ENCODE data around the gene VWA5B2.

VWA5B2 gene

DNA sequence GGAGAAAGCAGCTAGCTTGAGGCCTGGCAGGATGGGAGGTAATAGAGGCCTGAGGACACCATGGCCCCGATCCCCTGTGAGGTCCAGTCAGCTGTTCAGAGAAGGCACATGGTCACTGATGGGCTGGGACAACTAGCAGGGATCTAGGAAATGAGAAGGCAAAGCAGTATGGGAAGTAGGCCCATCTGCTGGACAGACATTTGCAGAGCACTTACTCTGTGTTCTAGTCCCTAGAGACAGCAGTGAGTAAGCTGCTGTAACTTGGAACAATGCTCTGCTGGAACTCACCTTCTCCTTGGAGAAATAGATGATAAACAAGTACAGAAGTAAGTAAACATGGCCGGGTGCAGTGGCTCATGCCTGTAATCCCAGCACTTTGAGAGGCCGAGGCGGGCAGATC, 53.6 kb downstream of the VWA5B2 start:
- DNase-seq: no peak

DNA sequence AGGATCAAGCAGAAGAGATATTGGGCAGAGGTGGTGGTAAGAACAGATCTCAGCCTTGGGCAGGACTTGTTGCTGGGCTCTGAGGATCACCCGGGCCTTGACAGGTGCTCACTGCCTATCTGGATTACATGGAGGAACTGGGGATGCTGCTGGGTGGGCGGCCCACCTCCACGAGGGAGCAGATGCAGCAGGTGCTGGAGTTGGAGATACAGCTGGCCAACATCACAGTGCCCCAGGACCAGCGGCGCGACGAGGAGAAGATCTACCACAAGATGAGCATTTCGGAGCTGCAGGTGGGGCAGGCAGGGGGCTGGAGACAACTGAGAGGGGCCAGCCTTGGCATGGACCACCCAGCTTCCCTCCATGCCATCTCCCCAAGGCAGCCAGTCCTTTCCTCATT, 54.3 kb downstream of the VWA5B2 start:
- DNase-seq: no peak

GRCh38 chr3:184284696-184285095, 55.3 kb downstream of the VWA5B2 start:
- DNase-seq: peak; percentile 31

GRCh38 chr3:184289426-184289938, 60.1 kb downstream of the VWA5B2 start:
- DNase-seq: peak; percentile 63

- no peak for DNase-seq
These were observed 60.9 kb downstream of the VWA5B2 start for GRCh38 chr3:184290331-184290730.

DNA sequence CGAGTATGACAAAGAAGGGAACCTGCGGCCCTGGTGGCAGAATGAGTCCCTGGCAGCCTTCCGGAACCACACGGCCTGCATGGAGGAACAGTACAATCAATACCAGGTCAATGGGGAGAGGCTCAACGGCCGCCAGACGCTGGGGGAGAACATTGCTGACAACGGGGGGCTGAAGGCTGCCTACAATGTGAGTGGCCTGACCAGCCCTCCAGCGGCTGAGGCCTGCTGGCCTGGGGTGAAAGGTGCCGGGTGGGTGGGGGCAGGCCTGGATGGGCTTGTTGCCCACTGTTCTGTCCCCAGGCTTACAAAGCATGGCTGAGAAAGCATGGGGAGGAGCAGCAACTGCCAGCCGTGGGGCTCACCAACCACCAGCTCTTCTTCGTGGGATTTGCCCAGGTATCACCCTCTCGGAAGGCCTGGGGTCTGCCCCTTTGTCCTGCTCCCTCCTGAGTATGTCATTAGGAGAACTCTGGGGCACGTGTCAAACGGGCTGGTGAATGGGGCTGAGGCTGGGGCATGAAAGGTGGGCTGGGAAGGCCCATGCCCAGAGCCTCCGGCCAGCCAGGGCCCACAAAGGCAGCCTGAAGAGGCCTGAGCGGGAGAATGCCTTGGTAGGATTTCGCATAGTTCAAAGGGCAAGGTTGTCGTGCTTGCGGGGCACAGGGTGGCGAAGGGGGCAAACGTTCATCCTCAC, 61.8 kb downstream of the VWA5B2 start:
- DNase-seq: no peak

All from activated T-cell treated with anti-CD3 and anti-CD28 coated beads, Interleukin-2, amount 50 U/mL, for 1 hour (primary cell).